DOHH2 (cell line): ENCODE data around the gene RBM12.

Experiments used
- EZH2phosphoT487 ChIP-seq: fragments of 200-600 bp; sonication (generic); IDR thresholded peaks from 2 replicates; pipeline ENCODE4 v1.6.1; 2017; ENCODE audit warnings: borderline replicate concordance, mild to moderate bottlenecking, antibody characterized with exemption, low read length, moderate library complexity, mixed read lengths
- TF ChIP-seq, protein P1 (sequence below): fragments of 200-600 bp; sonication (generic); IDR thresholded peaks from one replicate; pipeline ENCODE4 v1.5.1; 2014; ENCODE audit warnings: antibody characterized with exemption, mild to moderate bottlenecking, low read depth, low read length; ENCODE audit not compliant: poor library complexity, severe bottlenecking

DNA sequence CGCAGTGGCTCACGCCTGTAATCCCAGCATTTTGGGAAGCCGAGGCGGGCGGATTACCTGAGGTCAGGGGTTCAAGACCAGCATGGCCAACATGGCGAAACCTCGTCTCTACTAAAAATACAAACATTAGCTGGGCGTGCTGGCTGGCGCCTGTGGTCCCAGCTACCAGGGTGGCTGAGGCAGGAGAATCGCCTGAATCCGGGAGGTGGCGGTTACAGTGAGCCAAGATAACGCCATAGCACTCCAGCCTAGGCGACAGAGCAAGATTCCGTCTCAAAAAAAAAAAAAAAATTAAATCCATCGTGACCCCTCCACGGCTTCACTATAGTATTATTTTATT, 1.2 kb upstream of the RBM12 start:
- TF ChIP-seq, protein P1, sequence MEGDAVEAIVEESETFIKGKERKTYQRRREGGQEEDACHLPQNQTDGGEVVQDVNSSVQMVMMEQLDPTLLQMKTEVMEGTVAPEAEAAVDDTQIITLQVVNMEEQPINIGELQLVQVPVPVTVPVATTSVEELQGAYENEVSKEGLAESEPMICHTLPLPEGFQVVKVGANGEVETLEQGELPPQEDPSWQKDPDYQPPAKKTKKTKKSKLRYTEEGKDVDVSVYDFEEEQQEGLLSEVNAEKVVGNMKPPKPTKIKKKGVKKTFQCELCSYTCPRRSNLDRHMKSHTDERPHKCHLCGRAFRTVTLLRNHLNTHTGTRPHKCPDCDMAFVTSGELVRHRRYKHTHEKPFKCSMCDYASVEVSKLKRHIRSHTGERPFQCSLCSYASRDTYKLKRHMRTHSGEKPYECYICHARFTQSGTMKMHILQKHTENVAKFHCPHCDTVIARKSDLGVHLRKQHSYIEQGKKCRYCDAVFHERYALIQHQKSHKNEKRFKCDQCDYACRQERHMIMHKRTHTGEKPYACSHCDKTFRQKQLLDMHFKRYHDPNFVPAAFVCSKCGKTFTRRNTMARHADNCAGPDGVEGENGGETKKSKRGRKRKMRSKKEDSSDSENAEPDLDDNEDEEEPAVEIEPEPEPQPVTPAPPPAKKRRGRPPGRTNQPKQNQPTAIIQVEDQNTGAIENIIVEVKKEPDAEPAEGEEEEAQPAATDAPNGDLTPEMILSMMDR, result no peak
- TF ChIP-seq EZH2phosphoT487, result no peak
